ENCODE data around the gene ZNF85.
"Not testable (repeated sequence)": the region's sequence is repeated elsewhere in the genome, so short reads cannot be mapped to it uniquely, and the experiment has no call there.

The ZNF85 gene

GRCh38 chr19:20923077-20923871 lies at the start of gene ZNF85:
Gene ZNF85, plus strand, starts transcription at chr19:20923251. Its CDS starts 150 bp downstream, at chr19:20923401.
- DNase-seq (ENCODE audit: low read depth in 2 of 2): peak; percentile 69 to 75

DNA sequence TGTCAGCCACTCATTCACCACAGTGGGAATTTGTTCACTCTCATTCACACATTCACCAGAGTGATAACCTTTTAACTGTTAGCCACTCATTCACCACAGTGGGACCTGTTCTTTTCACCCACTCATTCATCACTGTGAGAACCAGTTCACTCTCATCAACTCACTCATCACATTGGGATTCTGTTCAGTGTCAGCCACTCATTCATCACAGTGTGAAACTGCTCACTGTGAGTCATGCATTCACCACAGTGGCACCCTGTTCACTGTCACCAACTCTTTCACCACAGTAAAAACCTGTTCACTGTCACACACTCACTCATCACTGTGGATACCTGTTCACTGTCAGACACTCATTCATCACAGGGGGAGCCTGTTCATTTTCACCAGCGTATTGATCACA lies 43.5 kb upstream of the ZNF85 start:
- DNase-seq (ENCODE audit: low read depth in 2 of 2): no peak

- no peak for DNase-seq (ENCODE audit: low read depth in 2 of 2)
Observed at GRCh38 chr19:20912973-20913372, 10.1 kb upstream of the ZNF85 start.

GRCh38 chr19:20925481-20925880 lies 2.4 kb downstream of the ZNF85 start:
- DNase-seq (ENCODE audit: low read depth in 2 of 2): no peak

DNA sequence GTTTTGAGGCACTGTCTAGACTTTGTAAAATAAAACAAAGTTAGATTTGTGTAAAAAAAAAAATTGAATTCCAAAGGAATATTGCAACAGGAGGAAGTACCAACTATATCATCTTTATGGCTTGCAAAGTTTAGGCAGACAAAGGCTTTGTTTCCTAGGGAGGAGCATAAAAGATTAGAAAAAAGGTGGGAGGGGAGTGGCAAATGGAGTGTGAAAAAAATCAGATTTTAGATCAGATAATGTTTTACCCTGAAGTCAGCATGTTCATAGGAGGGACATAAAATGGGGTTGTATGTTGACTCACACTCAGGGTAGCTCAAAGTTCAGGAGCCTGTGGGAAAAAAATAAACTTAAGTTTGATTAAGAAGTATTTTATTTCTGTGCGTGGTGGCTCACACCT lies 3.7 kb downstream of the ZNF85 start:
- no peak for DNase-seq (ENCODE audit: low read depth in 2 of 2)

GRCh38 chr19:20928371-20928770 lies 5.3 kb downstream of the ZNF85 start:
- peak; percentile 3 to 14 for DNase-seq (ENCODE audit: low read depth in 2 of 2)

- not testable (repeated sequence) for DNase-seq (ENCODE audit: low read depth in 2 of 2)
Observed at GRCh38 chr19:20936322-20936947, 13.4 kb downstream of the ZNF85 start.

DNA sequence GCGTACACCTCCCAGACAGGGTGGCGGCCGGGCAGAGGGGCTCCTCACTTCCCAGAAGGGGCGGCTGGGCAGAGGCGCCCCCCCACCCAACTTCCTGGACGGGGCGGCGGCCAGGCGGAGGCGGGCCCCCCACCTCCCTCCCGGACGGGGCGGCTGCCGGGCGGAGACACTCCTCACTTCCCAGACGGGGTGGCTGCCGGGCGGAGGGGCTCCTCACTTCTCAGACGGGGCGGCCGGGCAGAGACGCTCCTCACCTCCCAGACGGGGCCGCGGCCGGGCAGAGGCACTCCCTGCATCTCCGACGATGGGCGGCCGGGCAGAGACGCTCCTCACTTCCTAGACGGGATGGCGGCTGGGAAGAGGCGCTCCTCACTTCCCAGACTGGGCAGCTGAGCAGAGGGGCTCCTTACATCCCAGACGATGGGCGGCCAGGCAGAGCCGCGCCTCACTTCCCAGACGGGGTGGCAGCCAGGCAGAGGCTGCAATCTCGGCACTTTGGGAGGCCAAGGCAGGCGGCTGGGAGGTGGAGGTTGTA lies 29.6 kb downstream of the ZNF85 start:
- not testable (repeated sequence) for DNase-seq (ENCODE audit: low read depth in 2 of 2)

- no peak for DNase-seq (ENCODE audit: low read depth in 2 of 2)
Observed at GRCh38 chr19:20964798-20965197, 41.7 kb downstream of the ZNF85 start.

- no peak for DNase-seq (ENCODE audit: low read depth in 2 of 2)
Observed at GRCh38 chr19:20968092-20968491, 45.0 kb downstream of the ZNF85 start.

DNA sequence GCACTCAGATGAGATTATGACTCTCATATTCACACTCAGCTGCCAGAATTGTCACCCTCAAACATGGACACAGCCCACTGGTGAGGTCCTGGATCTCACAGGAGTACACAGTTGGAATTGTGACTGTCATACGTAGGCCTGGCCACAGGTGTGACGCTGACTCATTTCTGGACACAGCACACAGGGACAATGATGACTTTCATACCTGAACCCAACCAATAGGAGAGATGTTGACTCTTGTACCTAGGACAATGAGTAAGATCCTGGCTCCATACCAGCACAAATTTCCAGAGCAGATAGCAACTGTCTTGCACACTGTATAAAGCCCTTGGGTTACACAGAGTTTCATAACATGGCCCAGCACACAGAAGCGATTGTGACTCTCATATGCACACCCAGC lies 46.4 kb downstream of the ZNF85 start:
- no peak for DNase-seq (ENCODE audit: low read depth in 2 of 2)

GRCh38 chr19:20969898-20970297 lies 46.8 kb downstream of the ZNF85 start:
- no peak for DNase-seq (ENCODE audit: low read depth in 2 of 2)

DNA sequence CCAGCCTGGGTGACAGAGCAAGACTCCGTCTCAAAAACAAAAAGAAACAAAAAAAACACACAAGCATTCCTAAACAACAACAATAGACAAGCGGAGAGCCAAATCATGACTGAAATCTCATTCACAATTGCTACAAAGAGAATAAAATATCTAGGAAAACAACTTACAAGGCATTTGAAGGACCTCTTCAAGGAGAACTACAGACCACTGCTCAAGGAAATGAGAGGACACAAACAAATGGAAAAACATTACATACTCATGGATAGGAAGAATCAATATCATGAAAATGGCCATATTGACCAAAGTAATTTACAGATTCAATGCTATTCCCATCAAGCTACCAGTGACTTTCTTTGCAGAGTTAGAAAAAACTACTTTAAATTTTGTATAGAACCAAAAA lies 69.7 kb downstream of the ZNF85 start:
- DNase-seq (ENCODE audit: low read depth in 2 of 2): not testable (repeated sequence)

GRCh38 chr19:20999731-21000352 lies 76.8 kb downstream of the ZNF85 start:
- DNase-seq (ENCODE audit: low read depth in 2 of 2): peak; percentile 59 to 61
